Right atrium auricular region (tissue), 2 donors: ENCODE data around the gene CXXC4. TPM values are rescaled to one million over a fixed set of nuclear protein-coding genes. Genes with fewer than 3 reads are reported as not detected.

Experiments used
- DNase-seq: peaks from one replicate; pipeline ENCODE4 v3.0.0-alpha.2; 2019; ENCODE audit warnings: low spot score
- H3K27ac ChIP-seq, 2 donors: fragments of 200-600 bp; sonication (generic); 1 replicate in 1 of 2; 2 replicates in 1 of 2; pipeline ENCODE4 v1.5.1; 2016 to 2019
- H3K27me3 ChIP-seq, 2 donors: fragments of 200-600 bp; sonication (generic); one replicate each; pipeline versions ENCODE4 v1.5.1 to v1.6.0; 2017 to 2019
- H3K36me3 ChIP-seq: fragments of 200-600 bp; sonication (generic); one replicate; pipeline ENCODE4 v1.5.1; 2016
- H3K4me1 ChIP-seq, 2 donors: fragments of 200-600 bp; sonication (generic); one replicate each; pipeline versions ENCODE4 v1.5.1 to v1.6.0; 2017 to 2019
- H3K4me3 ChIP-seq, 2 donors: fragments of 200-600 bp; sonication (generic); 1 replicate in 1 of 2; 2 replicates in 1 of 2; pipeline ENCODE4 v1.5.1; 2017 to 2019; ENCODE audit warnings: mild to moderate bottlenecking in 1 of 2, moderate library complexity in 1 of 2
- H3K9me3 ChIP-seq, 2 donors: fragments of 200-600 bp; sonication (generic); one replicate each; pipeline ENCODE4 v1.5.1; 2019
- total RNA-seq, 2 donors: library from RNA; depleted of rRNA; stranded (reverse); fragments of >200 nt; gene quantifications; one replicate each; pipeline ENCODE4 v1.1.0, GENCODE V29; 2016
- TF ChIP-seq, protein P1 (sequence below), 2 donors: fragments of 200-600 bp; sonication (generic); IDR thresholded peaks; one replicate each; pipeline ENCODE4 v1.5.1; 2019; ENCODE audit warnings: antibody characterized with exemption in 2 of 2

The CXXC4 gene
- total RNA-seq, 2 donors from 2014 or later, result 3.1 to 4.1 TPM

DNA sequence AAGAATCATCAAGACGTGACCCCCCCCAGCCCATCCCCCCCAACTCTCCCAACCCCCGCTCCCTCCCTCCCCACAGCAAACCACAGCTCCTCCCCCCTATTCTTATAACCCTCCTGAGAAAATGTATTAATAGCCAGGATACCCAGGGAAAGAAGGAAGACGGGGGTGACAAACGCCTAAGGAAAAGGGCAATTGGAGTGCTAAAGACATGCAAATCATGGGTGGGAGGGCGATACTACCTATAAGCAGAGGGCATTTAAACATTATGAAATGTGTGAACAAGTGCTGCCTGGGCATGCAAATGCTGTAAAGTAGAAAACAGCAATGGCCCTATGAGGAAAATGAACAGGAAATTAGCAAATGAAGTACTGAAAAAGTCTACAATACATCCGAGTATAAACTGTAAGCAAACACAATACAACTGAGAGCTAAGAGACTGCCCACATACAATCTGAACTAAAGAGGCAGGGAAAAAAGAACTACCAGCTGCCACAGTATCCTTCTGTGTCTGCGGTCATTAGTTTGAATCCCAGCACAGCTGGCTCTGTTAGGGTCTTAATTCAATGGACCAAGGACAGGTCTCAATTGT, 2.4 kb downstream of the CXXC4 start:
- H3K4me1 ChIP-seq, result peaks cover 0 to 34% of the 10 kb centered on the region in 2 donors
- H3K27ac ChIP-seq, result peak overlapping the region; percentile 84 to 90
- H3K4me3 ChIP-seq, result peak overlapping the region; percentile 68 to 69
- no peak for DNase-seq
- H3K9me3 ChIP-seq, result no peaks in the 10 kb centered on the region
- H3K36me3 ChIP-seq, result no peaks in the 10 kb centered on the region
- H3K27me3 ChIP-seq, result no peaks in the 10 kb centered on the region
- TF ChIP-seq, protein P1, sequence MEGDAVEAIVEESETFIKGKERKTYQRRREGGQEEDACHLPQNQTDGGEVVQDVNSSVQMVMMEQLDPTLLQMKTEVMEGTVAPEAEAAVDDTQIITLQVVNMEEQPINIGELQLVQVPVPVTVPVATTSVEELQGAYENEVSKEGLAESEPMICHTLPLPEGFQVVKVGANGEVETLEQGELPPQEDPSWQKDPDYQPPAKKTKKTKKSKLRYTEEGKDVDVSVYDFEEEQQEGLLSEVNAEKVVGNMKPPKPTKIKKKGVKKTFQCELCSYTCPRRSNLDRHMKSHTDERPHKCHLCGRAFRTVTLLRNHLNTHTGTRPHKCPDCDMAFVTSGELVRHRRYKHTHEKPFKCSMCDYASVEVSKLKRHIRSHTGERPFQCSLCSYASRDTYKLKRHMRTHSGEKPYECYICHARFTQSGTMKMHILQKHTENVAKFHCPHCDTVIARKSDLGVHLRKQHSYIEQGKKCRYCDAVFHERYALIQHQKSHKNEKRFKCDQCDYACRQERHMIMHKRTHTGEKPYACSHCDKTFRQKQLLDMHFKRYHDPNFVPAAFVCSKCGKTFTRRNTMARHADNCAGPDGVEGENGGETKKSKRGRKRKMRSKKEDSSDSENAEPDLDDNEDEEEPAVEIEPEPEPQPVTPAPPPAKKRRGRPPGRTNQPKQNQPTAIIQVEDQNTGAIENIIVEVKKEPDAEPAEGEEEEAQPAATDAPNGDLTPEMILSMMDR (IDR thresholded peaks at IDR 0.05), result no peak

DNA sequence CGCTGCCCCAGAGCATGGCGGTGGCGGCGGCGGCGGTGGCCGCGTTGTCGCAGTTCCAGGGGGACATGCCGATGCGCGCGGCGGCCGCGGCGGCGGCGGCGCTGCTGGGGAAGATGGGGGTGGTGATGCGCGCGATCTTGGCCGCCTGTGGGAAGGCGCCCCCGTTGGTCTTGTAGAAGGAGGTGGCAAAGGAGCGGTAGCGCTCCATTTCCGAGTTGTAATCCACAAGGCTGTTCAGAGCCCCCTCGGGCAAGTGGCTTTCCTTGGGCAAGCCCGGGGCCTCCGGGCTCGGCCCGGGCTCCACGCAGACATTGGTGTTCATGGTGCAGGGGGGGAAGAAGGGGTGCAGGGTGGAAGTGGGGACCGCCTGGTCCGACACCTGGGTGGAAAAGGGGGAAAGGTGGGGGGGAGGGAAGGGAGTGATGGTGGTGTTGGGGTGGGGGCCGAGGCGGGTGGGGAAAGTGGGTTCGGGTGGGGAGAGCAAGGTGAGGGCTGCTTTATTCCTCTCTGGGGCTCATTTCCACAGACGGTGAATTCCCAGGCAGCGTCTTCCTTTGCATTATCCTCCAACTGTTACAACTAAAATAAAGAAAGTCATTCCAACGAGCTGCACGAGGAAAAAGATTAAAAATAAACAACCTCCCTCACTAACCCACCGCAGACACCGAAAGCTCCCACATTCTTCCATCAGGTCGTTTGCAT, 3.1 kb downstream of the CXXC4 start:
- no peaks in the 10 kb centered on the region for H3K9me3 ChIP-seq
- H3K4me3 ChIP-seq, result peak overlapping the region; percentile 68 to 69
- DNase-seq, result no peak
- H3K36me3 ChIP-seq, result no peaks in the 10 kb centered on the region
- TF ChIP-seq, protein P1 (IDR thresholded peaks at IDR 0.05), result no peak
- no peaks in the 10 kb centered on the region for H3K27me3 ChIP-seq
- peak overlapping the region; percentile 84 to 90 for H3K27ac ChIP-seq
- peaks cover 0 to 34% of the 10 kb centered on the region in 2 donors for H3K4me1 ChIP-seq

DNA sequence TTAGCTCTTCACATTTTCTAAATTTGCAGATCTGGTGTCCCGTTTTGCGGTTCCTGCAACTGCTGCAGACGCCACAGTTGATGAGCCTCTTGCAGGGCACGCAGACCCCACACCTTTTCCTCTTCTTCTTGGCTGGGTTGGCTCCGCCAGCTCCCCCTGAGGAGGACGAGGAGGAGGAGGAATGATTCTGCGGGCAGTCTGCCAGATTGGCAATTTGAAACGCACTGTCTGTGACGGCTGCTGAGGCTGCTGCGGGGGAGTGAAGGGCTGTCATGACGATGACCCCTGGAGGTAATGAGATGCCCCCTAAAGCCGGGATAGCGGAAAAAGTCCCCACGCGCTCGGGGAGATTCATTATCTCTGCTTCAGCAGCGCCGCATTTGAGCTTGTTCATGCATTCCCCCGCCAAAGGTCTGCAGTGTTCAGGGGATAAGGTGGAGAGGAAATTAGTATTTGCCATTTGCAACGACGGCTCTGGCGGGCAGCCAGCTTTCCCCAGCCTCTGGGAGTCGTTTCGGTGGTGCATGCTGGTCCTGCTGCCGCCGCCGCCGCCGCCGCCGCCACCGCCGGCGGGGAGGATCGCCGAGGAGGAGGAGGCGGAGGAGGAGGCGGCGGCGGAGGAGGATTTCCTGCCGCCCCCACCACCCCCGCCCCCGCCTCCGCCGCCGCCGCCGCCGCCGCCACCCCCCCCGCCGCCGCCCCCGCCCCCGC, 3.8 kb downstream of the CXXC4 start:
- no peaks in the 10 kb centered on the region for H3K36me3 ChIP-seq
- TF ChIP-seq, protein P1 (IDR thresholded peaks at IDR 0.05), result no peak
- peaks cover 0 to 34% of the 10 kb centered on the region in 2 donors for H3K4me1 ChIP-seq
- no peaks in the 10 kb centered on the region for H3K27me3 ChIP-seq
- no peaks in the 10 kb centered on the region for H3K9me3 ChIP-seq
- H3K27ac ChIP-seq, result peak overlapping the region; percentile 84 to 90
- peak overlapping the region; percentile 68 to 69 for H3K4me3 ChIP-seq
- DNase-seq, result peak; percentile 81

DNA sequence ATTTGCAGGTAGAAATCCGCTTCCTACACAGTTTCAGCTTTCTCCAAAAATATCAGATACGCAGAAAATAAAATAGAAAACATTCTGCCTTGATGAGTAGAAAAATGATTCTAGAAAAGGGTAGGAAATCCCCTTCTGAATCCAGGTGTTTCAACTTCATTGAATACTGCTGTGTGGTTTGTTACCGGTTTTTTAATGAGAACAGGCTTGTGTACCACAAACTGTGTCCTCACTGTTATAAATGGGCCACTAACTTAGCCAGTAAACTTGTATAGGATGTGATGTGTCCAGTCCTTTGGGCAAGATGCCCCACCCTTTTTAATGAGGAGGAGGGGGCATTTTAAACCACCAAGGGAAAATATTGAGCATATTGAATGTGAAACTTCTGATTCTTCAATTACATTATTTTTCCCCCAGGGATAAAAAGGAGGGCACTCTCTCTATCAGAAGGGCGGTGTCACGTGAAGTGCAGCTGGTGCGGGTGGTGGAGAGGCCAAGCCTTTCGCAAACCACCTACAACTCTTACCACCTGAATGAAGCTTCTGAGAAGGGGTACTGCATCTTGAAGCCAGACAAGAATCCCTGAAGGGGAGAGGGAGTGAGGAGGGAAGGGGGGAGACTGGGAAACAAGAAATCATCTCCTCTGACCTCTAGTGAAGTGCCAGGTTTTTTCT, 4.5 kb downstream of the CXXC4 start:
- Histone ChIP-seq H3K9me3 (no peaks in the 10 kb centered on the region), H3K27me3 (no peaks in the 10 kb centered on the region)
- no peak for DNase-seq

DNA sequence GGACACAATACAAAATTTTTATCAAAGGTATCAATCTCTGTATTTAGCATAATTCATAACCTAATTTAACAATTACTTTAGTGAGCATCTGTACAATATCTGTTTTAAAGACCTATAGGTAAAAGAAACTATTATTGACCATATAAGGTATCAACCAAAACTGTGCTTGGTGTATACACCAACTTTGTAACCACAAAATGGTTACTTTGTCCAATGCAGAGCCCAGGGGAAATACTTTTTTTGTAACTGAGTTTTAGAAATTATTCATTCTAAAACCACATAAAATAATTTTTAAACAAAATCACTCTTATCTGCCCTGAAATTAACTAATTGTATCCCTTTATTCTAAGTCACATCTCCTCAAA, 5.0 kb downstream of the CXXC4 start:
- peak overlapping the region; percentile 84 to 90 for H3K27ac ChIP-seq
- TF ChIP-seq, protein P1 (IDR thresholded peaks at IDR 0.05), result no peak
- H3K4me3 ChIP-seq, result no peak overlapping the region
- H3K4me1 ChIP-seq, result peaks cover 0 to 34% of the 10 kb centered on the region in 2 donors
- no peak for DNase-seq
- H3K27me3 ChIP-seq, result no peaks in the 10 kb centered on the region
- H3K36me3 ChIP-seq, result no peaks in the 10 kb centered on the region
- H3K9me3 ChIP-seq, result no peaks in the 10 kb centered on the region

More for the DNA sequence above, 4.5 kb downstream of the CXXC4 start:
- Histone ChIP-seq H3K4me1 (peaks cover 0 to 34% of the 10 kb centered on the region in 2 donors), H3K27ac (peak overlapping the region; percentile 84 to 90), H3K4me3 (peak overlapping the region; percentile 68 to 69), H3K36me3 (no peaks in the 10 kb centered on the region)
- TF ChIP-seq, protein P1 (IDR thresholded peaks at IDR 0.05), result no peak
